ENCODE data around the gene KAT2B.

Gene KAT2B

DNA sequence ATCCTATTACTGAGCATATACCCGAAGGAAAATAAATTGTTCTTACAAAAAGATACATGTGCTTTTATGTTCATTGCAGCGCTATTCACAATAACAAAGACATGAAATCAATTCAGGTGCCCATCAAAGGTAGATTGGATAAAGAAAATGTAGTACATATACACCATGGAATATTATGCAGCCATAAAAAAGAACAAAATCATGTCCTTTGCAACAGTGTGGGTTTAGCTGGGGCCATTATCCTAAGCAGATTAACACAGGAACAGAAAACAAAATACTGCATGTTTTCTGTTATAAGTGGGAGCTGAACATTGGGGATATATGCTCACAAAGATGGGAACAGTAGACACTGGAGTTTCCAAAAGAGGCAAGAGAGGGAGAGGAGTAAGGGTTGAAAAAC, 103.3 kb downstream of the KAT2B start:
- no peak for DNase-seq (ENCODE audit: low read depth, low spot score)

DNA sequence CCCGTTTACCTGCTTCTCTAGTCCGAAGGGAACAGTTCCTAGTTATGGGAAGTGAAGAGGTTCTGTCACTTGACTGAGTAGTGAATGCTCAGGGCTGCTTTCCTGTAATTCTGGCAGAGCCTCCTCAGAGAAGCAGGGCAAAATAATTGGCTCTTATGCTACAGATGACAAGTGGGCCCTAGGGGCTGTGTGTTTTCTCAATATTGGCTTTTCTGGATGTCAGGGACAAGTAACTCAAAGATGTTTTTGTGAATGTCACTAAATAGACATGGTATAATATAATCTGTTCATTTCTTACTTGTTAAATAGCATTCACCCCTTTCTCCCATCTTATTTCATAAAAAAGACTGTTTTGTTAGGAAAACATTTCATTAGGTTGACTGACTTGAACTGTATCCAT, 105.6 kb downstream of the KAT2B start:
- DNase-seq (ENCODE audit: low read depth, low spot score) = no peak

GRCh38 chr3:20146301-20146700, 106.1 kb downstream of the KAT2B start:
- no peak for DNase-seq (ENCODE audit: low read depth, low spot score)

DNA sequence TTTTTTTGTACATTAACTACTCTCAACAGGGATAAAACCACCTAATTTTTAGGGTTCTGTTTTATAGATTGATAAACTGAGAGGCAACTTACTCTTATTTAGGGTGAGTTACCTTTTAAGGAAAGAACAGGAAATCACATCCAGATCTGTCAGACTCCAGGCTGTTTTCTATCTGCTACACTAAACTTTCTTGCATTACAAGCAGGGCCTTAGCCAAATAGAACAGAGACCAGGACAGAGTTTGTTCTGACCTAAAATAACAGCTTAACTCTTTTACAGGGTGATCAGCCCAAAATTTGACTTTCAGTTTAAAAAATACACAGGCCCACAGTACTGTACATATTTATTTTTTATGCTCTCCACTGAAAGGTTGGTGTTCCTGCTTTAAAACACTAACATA, 107.1 kb downstream of the KAT2B start:
- DNase-seq (ENCODE audit: low read depth, low spot score) = no peak

DNA sequence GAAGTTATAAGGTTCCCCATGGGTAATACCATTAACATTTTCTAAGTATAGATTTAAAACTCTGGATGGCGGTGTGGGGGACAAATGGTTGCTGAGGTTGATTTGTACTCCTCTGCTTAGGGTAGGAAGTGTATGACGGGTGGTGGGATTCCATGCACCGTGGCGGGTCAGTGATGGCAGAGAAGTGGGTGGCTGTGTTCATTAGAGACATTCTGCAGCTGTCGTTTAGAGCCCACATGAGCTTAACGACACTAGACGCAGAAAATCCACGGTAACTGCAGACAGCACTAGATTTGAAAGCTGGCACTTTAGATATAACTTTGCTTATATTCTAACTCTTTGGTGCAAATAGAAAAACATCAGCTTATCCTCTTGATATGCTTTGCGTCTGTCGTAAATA, 108.2 kb downstream of the KAT2B start:
- no peak for DNase-seq (ENCODE audit: low read depth, low spot score)

DNA sequence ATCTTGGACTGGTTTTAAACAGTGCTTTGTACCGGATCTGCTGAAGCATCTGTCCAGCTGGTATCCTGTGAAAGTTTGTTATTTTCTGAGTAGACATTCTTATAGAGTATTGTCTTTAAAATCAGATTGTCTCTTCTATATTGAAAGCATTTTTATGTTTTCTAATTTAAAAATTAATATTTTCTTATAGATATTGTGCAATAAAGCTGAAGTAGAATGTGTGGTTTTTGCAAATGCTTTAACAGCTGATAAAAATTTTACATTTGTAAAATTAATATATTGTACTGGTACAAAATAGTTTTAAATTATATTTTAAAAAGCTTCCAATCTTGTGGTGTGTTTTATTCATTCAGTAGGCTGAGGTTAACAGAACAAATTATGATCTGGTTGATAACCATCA, 113.8 kb downstream of the KAT2B start:
- DNase-seq (ENCODE audit: low read depth, low spot score) = no peak

GRCh38 chr3:20154928-20155327, 114.7 kb downstream of the KAT2B start:
- DNase-seq (ENCODE audit: low read depth, low spot score) = no peak

GRCh38 chr3:20160230-20160629, 120.0 kb downstream of the KAT2B start:
- DNase-seq (ENCODE audit: low read depth, low spot score) = no peak

DNA sequence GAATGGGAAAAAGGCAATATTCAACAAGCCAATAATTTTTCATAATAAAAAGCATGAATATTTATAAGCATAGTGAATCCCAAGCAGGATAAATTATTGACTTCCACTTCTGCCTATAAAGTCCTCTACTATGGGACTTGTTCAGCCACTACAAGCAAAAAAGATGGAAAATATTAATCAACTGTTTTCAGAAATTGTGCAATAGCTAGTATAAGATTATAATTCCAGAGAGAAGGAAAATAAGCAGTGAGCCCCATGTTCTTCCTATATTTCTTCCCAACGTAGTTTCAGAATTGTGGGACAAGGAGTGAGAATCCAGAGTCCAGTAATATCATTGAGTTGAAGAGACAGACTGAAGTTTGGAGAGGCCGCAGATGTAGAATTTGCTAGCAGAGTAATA, 121.5 kb downstream of the KAT2B start:
- DNase-seq (ENCODE audit: low read depth, low spot score) = no peak

DNA sequence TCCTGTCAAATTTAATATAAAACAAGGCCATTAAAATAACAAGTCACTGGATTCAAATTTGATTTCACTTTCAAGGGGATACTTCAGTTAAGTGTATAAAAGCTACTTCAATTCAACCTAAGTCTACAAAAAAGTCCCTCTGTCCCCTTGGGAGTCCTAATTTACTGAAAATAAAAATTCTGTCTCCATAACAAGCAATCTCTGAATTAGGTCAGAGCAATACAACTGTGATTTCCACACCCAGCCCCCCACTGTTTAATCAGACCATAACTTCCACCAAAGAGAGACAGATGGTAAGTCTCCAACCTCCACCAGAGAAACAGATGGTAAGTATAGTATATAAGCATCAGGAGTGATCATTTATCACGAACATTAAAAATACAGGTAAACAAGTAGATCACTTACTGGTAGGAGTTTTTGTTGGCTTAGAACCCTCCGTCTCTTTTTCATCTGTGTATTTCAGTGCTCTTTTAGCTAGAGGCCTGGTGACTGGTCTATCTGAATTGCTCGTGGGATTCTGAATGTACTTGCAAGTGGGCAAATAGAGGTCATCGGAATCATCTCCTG, 133.7 kb downstream of the KAT2B start:
- no peak for DNase-seq (ENCODE audit: low read depth, low spot score)

GRCh38 chr3:20181276-20181675, 141.0 kb downstream of the KAT2B start:
- no peak for DNase-seq (ENCODE audit: low read depth, low spot score)

GRCh38 chr3:20182206-20182605, 142.0 kb downstream of the KAT2B start:
- DNase-seq (ENCODE audit: low read depth, low spot score) = no peak

DNA sequence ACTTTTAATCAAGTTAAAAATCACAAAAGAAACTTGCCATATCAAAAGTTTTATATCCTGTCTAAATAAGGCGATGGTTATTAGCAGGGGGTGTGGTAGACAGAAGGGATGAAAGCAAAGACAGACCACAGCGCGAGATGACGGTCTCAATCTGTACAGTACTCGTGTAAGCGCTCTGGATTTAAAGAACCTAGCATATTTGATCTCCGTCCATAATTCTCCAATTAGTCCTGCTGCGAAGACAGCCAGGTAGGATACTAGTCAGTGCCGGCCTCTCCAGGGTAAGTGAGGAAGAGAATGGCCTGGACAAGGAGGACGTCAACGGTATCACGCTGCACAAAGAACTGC, 145.1 kb downstream of the KAT2B start:
- no peak for DNase-seq (ENCODE audit: low read depth, low spot score)

DNA sequence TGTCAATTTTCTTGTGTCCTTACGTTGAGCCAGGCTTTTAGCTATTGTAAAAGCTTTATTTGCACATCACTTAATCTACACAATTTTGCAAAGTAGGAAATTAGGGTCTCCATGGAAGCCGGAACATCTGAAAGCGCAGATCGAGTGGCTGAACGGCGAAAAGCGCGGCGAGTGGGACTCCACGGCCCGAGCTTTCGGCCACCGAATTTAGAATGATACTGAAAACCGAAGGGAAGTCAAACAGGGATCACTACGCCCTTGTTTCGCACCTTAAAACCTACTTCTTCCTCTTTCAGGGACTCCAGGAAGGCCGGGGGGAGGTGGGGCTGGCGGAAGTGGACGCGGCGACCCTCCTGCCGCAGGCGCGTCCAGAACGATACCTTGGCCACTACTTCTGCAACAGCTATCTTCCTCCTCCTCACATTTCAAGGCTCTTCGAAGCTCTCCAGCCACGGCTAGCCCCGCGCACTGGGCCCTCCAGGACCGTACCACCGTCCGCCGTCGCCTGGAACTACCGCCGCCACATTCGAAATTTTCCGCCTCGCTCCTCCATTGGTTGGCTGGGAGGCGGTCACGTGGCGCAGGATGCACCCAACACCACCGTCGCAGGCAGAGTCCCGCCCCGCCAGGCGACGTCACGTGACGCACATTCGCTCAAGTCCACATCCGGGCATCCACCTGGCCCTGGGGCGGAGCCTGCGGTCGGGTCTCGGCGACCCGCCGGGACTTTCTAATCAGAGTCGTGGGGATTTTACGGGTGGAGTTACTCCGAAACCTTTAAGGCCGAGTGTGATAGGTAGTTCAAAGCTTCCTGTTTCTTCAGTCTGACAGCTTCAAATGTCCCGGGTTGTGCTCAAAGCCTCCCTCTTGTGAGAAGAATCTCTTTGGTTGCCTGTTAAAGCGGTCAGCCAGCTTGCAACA, 145.7 kb downstream of the KAT2B start, which contains the start of gene SGO1:
SGO1 (minus strand) TSS at position 528 of the 921 bp plus-strand sequence. CDS start 2,179 bp downstream, outside the sequence.
- DNase-seq (ENCODE audit: low read depth, low spot score) = peak; percentile 100

GRCh38 chr3:20186600-20187004, 146.4 kb downstream of the KAT2B start:
- no peak for DNase-seq (ENCODE audit: low read depth, low spot score)

DNA sequence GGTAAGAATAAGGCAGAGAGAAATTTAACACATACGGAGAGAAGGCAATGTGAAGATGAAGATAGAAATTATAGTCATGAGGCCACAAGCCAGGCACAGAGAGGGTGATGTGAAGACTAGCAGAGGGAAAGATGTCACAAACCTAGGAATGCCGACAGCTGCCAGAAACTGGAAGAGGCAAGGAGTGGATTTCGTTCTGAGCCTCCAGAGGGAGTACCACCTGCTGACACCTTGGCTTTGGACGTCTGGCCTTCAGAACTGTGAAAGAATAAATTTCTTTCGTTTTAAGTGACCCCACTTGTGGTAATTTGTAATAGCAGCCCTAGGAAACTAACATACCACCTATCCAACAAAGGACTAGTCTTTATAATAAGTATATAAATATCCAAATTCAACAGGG, 150.7 kb downstream of the KAT2B start:
- no peak for DNase-seq (ENCODE audit: low read depth, low spot score)

DNA sequence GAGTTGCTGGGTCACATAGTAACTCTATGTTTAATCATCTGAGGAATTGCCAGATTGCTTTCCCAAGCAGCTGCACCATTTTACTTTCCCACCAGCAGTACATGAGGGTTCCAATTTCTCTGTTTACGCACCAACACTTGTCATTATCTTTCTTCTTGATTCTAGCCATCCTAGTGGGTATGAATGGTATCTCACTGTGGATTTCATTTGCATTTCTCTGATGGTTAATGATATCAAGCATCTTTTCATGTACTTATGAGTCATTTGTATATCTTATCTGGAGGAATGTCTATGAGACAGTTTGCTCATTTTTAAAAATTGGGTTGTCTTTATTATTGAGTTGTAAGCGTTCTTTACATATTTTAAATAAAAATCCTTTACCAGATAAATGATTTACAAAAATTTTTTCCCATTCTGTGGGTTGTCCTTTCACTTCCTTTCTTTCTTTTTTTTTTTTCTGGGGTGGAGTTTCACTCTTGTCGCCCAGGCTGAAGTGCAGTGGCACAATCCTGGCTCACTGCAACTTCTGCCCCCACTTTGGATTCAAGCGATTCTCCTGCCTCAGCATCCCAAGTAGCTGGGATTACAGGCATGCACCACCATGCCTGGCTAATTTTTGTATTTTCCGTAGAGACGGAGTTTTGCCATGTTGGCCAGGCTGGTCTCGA, 154.7 kb downstream of the KAT2B start:
- no peak for DNase-seq (ENCODE audit: low read depth, low spot score)

DNA sequence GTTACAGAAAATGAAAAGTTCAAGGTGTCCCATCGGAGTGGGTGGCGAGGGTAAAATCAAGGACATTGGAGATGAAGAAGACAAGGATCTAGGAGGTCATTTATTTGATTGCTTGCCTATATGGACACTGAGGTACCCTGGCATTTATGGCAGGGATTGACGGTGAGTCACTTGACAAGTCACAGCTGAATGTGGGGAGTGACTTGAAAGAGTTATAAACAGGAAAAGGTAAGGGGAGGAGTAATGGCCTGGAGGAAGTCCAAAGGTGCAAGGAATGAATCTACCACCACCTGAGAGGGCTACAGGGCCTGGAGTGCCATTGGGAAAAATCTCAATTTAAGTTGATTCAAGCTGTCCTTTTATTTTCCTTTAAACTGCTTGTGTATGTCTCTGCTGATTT, 157.5 kb downstream of the KAT2B start:
- DNase-seq (ENCODE audit: low read depth, low spot score) = no peak

GRCh38 chr3:20201143-20201542, 160.9 kb downstream of the KAT2B start:
- DNase-seq (ENCODE audit: low read depth, low spot score) = no peak
